NT2/D1 (cell line): Measurements from ENCODE around the gene ANTXR2.

Experiments used
- DNase-seq: peaks from one replicate; pipeline ENCODE4 v3.0.0-alpha.2; 2011; ENCODE audit warnings: low read depth, low spot score
- H3K27me3 ChIP-seq: 2 replicates; pipeline ENCODE4 v1.6.0; 2011; ENCODE audit warnings: mild to moderate bottlenecking; ENCODE audit not compliant: insufficient read length, insufficient read depth
- H3K36me3 ChIP-seq: 2 replicates; pipeline ENCODE4 v1.6.1; 2011; ENCODE audit warnings: mild to moderate bottlenecking, low read length, mixed read lengths; ENCODE audit not compliant: insufficient read depth, insufficient read length
- H3K4me1 ChIP-seq: 2 replicates; pipeline ENCODE4 v1.5.1; 2011; ENCODE audit not compliant: insufficient read depth, insufficient read length
- H3K4me3 ChIP-seq: 2 replicates; pipeline ENCODE4 v1.5.1; 2011; ENCODE audit warnings: low read depth; ENCODE audit not compliant: insufficient read length
- H3K9ac ChIP-seq: 2 replicates; pipeline ENCODE4 v1.6.0; 2011; ENCODE audit warnings: low read depth; ENCODE audit not compliant: insufficient read length
- H3K9me3 ChIP-seq: 2 replicates; pipeline ENCODE4 v1.5.1; 2011; ENCODE audit warnings: mild to moderate bottlenecking, low read length; ENCODE audit not compliant: insufficient read depth
- SUZ12 ChIP-seq: IDR thresholded peaks from 2 replicates; pipeline ENCODE4 v1.6.1; 2011; ENCODE audit not compliant: insufficient read length, insufficient read depth; ENCODE audit errors: extremely low read depth
- YY1 ChIP-seq: IDR thresholded peaks from 2 replicates; pipeline ENCODE4 v1.6.1; 2011; ENCODE audit not compliant: insufficient read length, insufficient read depth
- ZNF274 ChIP-seq: IDR thresholded peaks from 2 replicates; pipeline ENCODE4 v1.6.1; 2011; ENCODE audit warnings: mild to moderate bottlenecking, low read depth, low read length

ANTXR2 gene

GRCh38 chr4:80079255-80079923 is 6.4 kb upstream of the ANTXR2 start:
- H3K27me3 ChIP-seq: no peaks in the 10 kb centered on the region
- H3K9me3 ChIP-seq: no peaks in the 10 kb centered on the region
- no peak for TF ChIP-seq ZNF274
- H3K9ac ChIP-seq: no peak overlapping the region
- no peak for DNase-seq
- H3K4me3 ChIP-seq: no peak overlapping the region
- no peaks in the 10 kb centered on the region for H3K36me3 ChIP-seq
- H3K4me1 ChIP-seq: no peaks in the 10 kb centered on the region

- Histone ChIP-seq H3K4me3 (no peak overlapping the region), H3K27me3 (no peaks in the 10 kb centered on the region), H3K9me3 (no peaks in the 10 kb centered on the region), H3K36me3 (no peaks in the 10 kb centered on the region), H3K4me1 (no peaks in the 10 kb centered on the region), H3K9ac (no peak overlapping the region)
- no peak for TF ChIP-seq SUZ12
- TF ChIP-seq ZNF274: no peak
- TF ChIP-seq YY1: no peak
- no peak for DNase-seq
Measured at GRCh38 chr4:80078346-80079092, 5.5 kb upstream of the ANTXR2 start.

- DNase-seq: no peak
- no peaks in the 10 kb centered on the region for H3K9me3 ChIP-seq
- H3K9ac ChIP-seq: no peak overlapping the region
- H3K27me3 ChIP-seq: no peaks in the 10 kb centered on the region
- no peak overlapping the region for H3K4me3 ChIP-seq
- TF ChIP-seq ZNF274 (no peak), YY1 (no peak), SUZ12 (no peak)
- H3K36me3 ChIP-seq: no peaks in the 10 kb centered on the region
- H3K4me1 ChIP-seq: no peaks in the 10 kb centered on the region
Measured at GRCh38 chr4:80077639-80078038, 4.6 kb upstream of the ANTXR2 start.

- no peaks in the 10 kb centered on the region for H3K9me3 ChIP-seq
- no peaks in the 10 kb centered on the region for H3K4me1 ChIP-seq
- no peak overlapping the region for H3K4me3 ChIP-seq
- H3K36me3 ChIP-seq: no peaks in the 10 kb centered on the region
- no peak for TF ChIP-seq SUZ12
- TF ChIP-seq ZNF274: no peak
- no peak for DNase-seq
- H3K27me3 ChIP-seq: no peaks in the 10 kb centered on the region
- no peak overlapping the region for H3K9ac ChIP-seq
Measured at GRCh38 chr4:80076681-80077080, 3.7 kb upstream of the ANTXR2 start.

- no peaks in the 10 kb centered on the region for H3K36me3 ChIP-seq
- DNase-seq: no peak
- H3K9ac ChIP-seq: no peak overlapping the region
- TF ChIP-seq YY1 (no peak), SUZ12 (no peak), ZNF274 (no peak)
- H3K27me3 ChIP-seq: no peaks in the 10 kb centered on the region
- H3K4me3 ChIP-seq: no peak overlapping the region
- no peaks in the 10 kb centered on the region for H3K4me1 ChIP-seq
- no peaks in the 10 kb centered on the region for H3K9me3 ChIP-seq
Measured at GRCh38 chr4:80075995-80076675, 3.1 kb upstream of the ANTXR2 start.

- H3K4me1 ChIP-seq: no peaks in the 10 kb centered on the region
- TF ChIP-seq SUZ12 (no peak), ZNF274 (no peak), YY1 (no peak)
Measured at GRCh38 chr4:80074651-80075050, 1.6 kb upstream of the ANTXR2 start.

GRCh38 chr4:80074069-80074468 is 1.0 kb upstream of the ANTXR2 start:
- no peak for DNase-seq
- Histone ChIP-seq H3K27me3 (no peaks in the 10 kb centered on the region), H3K4me1 (no peaks in the 10 kb centered on the region), H3K9me3 (no peaks in the 10 kb centered on the region), H3K9ac (no peak overlapping the region), H3K4me3 (no peak overlapping the region), H3K36me3 (peaks cover 3% of the 10 kb centered on the region)
- TF ChIP-seq ZNF274 (no peak), SUZ12 (no peak), YY1 (no peak)

More at GRCh38 chr4:80074651-80075050, 1.6 kb upstream of the ANTXR2 start:
- H3K9ac ChIP-seq: no peak overlapping the region
- H3K36me3 ChIP-seq: no peaks in the 10 kb centered on the region
- no peaks in the 10 kb centered on the region for H3K9me3 ChIP-seq
- no peaks in the 10 kb centered on the region for H3K27me3 ChIP-seq
- DNase-seq: no peak
- H3K4me3 ChIP-seq: no peak overlapping the region
